Mucosa of stomach (tissue), 1 donor: ENCODE data around the gene CNTNAP2.

Experiments
- H3K27me3 ChIP-seq: one replicate; pipeline ENCODE4 v1.7.0; 2013; ENCODE audit warnings: mild to moderate bottlenecking, low read length; ENCODE audit not compliant: control insufficient read depth, insufficient read depth
- H3K36me3 ChIP-seq: one replicate; pipeline ENCODE4 v1.7.0; 2013; ENCODE audit warnings: low read length; ENCODE audit not compliant: control insufficient read depth, insufficient read depth
- H3K4me1 ChIP-seq: one replicate; pipeline ENCODE4 v1.7.0; 2013; ENCODE audit warnings: mild to moderate bottlenecking, low read length; ENCODE audit not compliant: control insufficient read depth, insufficient read depth
- H3K4me3 ChIP-seq: one replicate; pipeline ENCODE4 v1.7.0; 2013; ENCODE audit warnings: low read length
- H3K9ac ChIP-seq: one replicate; pipeline ENCODE4 v1.7.0; 2013; ENCODE audit warnings: mild to moderate bottlenecking, low read length, moderate library complexity
- H3K9me3 ChIP-seq: one replicate; pipeline ENCODE4 v1.7.0; 2013; ENCODE audit warnings: mild to moderate bottlenecking, low read length, moderate library complexity; ENCODE audit not compliant: control insufficient read depth
- donor health status: Pancreatic carcinoma.

Gene CNTNAP2

DNA sequence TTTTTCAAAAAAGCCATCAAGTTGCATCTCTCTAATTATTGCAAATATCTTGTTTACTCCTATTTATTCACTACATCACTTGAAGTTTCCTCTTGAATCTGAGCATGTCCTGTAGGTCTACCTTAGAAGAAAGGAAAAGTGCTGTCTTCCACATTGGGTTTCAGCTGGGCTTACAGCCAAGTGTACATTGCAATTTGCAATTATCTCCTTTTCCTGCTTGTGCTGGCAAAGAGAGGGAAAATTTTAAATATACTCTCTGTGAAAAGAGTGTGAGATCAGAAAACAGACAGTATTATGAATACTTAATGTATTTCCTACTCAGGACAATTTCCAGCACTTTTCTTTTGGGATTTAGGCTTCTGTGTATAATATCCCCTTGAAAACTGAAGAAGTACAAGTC lies 839.7 kb downstream of the CNTNAP2 start:
- Histone ChIP-seq H3K36me3 (no peaks in the 10 kb centered on the region), H3K4me1 (no peaks in the 10 kb centered on the region), H3K27me3 (no peaks in the 10 kb centered on the region), H3K9me3 (no peaks in the 10 kb centered on the region), H3K4me3 (no peak overlapping the region), H3K9ac (no peak overlapping the region)

DNA sequence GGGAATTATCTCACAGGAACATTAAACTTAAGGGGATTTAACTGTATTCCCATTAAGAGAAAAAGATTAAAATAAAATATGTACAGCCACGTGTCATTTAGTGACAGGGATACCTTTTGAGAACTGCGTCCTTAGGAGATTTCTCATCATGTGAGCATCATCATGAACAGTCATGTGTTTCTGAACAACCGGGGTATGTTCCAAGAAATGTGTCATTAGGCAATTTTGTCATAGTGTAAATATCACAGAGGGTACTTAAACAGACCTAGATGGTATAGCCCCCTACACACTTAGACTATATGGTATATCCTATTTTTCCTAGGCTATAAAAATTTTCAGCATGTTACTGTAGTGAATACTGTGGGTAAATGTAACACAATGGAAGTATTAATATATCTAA lies 840.3 kb downstream of the CNTNAP2 start:
- Histone ChIP-seq H3K9me3 (no peaks in the 10 kb centered on the region), H3K9ac (no peak overlapping the region), H3K4me1 (no peaks in the 10 kb centered on the region), H3K36me3 (no peaks in the 10 kb centered on the region), H3K27me3 (no peaks in the 10 kb centered on the region), H3K4me3 (no peak overlapping the region)

DNA sequence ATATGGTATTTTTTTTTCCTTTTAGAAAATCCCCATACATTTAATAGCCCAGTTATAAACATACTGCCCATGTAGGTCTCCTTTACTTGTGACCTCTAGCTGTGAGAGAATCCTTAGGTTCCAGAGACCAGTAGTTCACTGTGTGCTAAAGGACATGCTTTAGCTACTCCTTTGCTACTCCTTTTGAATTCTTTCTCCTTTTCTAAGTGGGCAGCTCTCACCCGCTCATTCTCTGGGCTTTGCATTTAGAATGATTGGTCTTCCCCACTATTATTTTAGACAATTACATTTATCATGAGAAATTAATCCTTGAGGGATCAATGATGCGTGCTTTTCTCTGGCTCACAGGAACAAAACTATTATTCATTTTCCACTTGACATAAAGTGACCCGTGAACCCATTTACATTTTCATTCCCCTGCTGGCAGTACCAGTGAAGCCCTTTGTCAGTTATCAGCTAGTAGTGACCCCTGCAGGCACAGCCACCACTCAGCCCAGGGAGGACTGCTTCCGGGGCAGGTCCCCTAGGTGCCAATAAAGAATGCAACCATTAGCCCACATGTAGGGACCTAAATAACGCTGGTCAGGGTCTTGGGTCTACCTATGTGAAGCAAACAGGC lies 844.3 kb downstream of the CNTNAP2 start:
- no peaks in the 10 kb centered on the region for H3K9me3 ChIP-seq
- H3K9ac ChIP-seq, result no peak overlapping the region
- no peaks in the 10 kb centered on the region for H3K4me1 ChIP-seq
- H3K4me3 ChIP-seq, result no peak overlapping the region
- no peaks in the 10 kb centered on the region for H3K36me3 ChIP-seq
- H3K27me3 ChIP-seq, result no peaks in the 10 kb centered on the region

DNA sequence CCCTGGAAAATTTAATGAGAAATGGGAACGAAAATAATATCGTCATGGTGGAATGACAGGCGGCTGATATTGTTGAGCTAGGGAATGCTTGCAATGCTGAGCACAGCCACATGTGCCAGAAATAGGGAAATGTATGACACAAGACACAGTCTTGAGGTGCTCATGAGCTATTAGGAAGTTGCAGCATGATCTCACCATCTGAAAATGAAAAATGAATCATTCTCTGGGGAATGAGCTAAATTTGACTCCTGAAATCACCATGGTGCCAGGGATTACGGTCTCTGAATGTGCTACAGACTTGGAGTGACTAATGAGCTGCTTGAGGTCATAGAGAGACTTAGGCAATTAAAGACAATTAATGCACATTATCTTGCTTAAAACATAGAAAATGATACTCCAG lies 845.0 kb downstream of the CNTNAP2 start:
- Histone ChIP-seq H3K9ac (no peak overlapping the region), H3K4me1 (no peaks in the 10 kb centered on the region), H3K9me3 (no peaks in the 10 kb centered on the region), H3K36me3 (no peaks in the 10 kb centered on the region), H3K27me3 (no peaks in the 10 kb centered on the region), H3K4me3 (no peak overlapping the region)

DNA sequence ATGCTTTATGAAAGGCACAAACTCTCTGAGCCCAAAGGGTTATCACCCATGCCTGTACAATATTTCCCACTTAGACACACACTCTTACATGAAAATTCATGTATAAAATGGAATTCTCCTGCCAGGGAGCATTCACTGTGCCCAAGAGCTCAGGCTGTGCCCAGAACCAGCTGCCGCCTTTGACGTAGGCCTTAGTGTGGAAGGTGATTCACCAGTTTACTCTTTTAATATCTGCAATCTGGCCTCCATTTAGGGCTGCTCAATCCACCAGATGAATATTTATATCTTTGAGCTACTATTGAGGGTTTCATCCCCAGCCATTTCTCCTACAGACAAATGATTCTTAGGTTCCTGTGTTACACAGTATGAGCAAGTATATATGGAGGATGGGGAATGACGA lies 849.7 kb downstream of the CNTNAP2 start:
- Histone ChIP-seq H3K27me3 (no peaks in the 10 kb centered on the region), H3K9me3 (no peaks in the 10 kb centered on the region), H3K36me3 (no peaks in the 10 kb centered on the region), H3K4me1 (no peaks in the 10 kb centered on the region), H3K4me3 (no peak overlapping the region), H3K9ac (no peak overlapping the region)

DNA sequence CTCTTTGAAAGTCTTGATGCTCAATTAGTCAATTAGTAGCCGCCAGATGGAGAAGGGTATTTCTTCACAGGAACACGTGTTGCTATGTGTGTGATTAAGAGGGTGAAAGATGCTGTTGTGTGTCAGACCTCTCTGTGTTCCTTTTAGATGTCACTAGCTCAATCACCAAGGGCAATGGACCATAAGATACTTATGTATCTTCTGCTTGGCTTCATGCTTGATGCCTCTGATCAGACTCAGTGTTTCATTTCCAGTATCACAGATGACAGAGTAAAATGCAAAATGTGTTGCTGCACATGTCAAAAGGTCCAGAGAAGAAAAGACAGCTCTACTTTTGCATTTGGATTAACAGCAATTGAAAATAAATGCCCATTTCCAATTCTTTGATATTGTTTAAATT lies 865.9 kb downstream of the CNTNAP2 start:
- Histone ChIP-seq H3K4me1 (no peaks in the 10 kb centered on the region), H3K27me3 (no peaks in the 10 kb centered on the region), H3K9ac (no peak overlapping the region), H3K4me3 (no peak overlapping the region), H3K36me3 (no peaks in the 10 kb centered on the region), H3K9me3 (no peaks in the 10 kb centered on the region)

DNA sequence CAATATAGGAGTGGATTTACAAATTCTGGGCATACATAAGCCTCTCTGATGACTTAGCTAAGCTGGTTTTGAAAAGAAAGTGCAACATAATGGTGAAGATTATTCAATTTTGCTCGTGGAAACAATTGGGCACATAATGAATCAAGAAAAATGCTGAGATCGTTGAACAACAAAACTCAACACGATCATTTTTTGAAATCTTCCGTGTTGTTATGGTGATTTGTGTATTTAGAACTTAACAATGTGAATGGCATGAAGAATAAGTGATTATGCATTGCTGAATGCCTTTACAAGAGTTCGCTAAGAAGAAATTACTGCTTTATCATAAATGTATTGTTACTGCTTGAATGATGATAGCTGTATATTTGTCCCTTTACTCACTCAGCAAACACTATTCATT lies 875.0 kb downstream of the CNTNAP2 start:
- Histone ChIP-seq H3K27me3 (no peaks in the 10 kb centered on the region), H3K4me1 (no peaks in the 10 kb centered on the region), H3K36me3 (no peaks in the 10 kb centered on the region), H3K4me3 (no peak overlapping the region), H3K9me3 (no peaks in the 10 kb centered on the region), H3K9ac (no peak overlapping the region)

DNA sequence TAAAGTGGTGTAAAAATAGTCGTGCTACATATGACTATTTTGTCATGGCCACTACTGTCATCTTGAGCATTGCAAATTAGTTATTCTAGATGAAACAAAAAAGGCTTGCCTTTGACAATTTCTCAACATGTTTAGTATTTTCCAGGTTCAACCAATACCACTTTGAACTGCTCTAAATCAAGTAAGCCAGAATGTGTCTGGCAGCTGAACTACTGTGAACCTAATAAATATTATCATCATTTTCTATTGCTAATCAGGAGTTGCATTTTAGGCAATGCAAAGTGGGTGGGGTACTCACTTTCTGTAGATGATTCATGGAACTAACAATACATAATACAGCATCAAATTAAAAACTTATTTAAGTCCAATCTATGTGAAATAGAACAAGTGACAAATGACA lies 877.2 kb downstream of the CNTNAP2 start:
- Histone ChIP-seq H3K9me3 (no peaks in the 10 kb centered on the region), H3K27me3 (no peaks in the 10 kb centered on the region), H3K36me3 (no peaks in the 10 kb centered on the region), H3K4me3 (no peak overlapping the region), H3K9ac (no peak overlapping the region), H3K4me1 (no peaks in the 10 kb centered on the region)

DNA sequence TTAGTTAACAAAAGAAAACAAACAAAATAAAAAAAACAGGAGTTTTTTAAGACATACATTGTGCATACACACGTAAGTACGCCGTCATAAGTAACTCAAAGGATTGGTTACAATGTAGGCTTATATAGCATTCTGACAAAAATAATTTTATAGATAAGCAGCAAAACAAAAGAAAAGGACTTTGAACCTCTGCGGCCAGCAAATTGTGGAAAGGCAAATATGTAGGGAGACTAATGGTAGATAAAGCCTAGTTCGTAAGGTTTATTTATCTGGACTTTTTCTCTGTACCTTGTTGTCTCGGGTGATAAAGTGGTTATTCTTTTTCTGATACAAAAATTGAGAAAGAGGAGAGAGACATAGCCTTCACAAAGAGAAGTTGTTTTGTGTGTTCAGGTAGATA lies 891.9 kb downstream of the CNTNAP2 start:
- Histone ChIP-seq H3K27me3 (no peaks in the 10 kb centered on the region), H3K4me3 (no peak overlapping the region), H3K36me3 (no peaks in the 10 kb centered on the region)

DNA sequence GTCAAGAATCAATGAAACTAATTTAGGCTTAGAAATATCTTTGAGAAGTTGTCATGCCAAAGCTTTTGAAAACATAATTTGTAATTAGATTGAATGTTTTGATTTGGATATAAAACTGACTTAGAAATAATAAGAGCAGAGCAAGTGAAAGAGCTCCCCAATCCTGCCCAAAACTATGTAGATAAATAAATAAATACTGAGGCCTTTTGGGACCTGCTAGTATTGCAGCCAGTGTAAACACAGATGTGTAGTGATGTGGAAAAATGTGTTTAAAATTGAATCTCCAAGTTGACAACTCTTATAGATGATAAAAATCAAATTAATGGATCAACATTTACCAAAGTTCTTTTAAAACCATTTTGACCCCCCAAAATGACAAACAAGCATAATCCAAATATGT lies 896.1 kb downstream of the CNTNAP2 start:
- H3K36me3 ChIP-seq, result no peaks in the 10 kb centered on the region
- no peak overlapping the region for H3K4me3 ChIP-seq
- H3K4me1 ChIP-seq, result no peaks in the 10 kb centered on the region
- H3K27me3 ChIP-seq, result no peaks in the 10 kb centered on the region
- H3K9me3 ChIP-seq, result no peaks in the 10 kb centered on the region
- H3K9ac ChIP-seq, result no peak overlapping the region

More for the DNA sequence above, 891.9 kb downstream of the CNTNAP2 start:
- no peaks in the 10 kb centered on the region for H3K4me1 ChIP-seq
- no peak overlapping the region for H3K9ac ChIP-seq
- no peaks in the 10 kb centered on the region for H3K9me3 ChIP-seq

DNA sequence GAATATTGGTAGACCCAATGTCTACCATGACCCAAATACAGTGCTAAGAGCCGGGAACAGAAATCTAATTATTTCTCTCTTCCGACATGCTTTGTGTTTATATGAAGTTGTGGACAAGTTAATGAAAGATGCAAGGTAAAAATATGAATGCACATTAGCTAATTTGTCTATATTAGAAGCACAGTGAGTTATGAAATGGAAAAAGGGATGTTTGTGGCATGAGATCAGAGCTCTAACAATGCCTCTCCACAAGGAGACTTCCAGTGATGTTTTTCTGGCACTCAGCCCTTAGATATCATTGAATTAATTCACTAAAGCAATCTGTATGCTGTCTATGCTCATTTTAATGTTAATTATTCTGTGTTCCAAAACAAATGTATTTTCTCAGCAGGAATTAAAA lies 897.2 kb downstream of the CNTNAP2 start:
- Histone ChIP-seq H3K27me3 (no peaks in the 10 kb centered on the region), H3K36me3 (no peaks in the 10 kb centered on the region), H3K9ac (no peak overlapping the region), H3K4me3 (no peak overlapping the region), H3K4me1 (no peaks in the 10 kb centered on the region), H3K9me3 (no peaks in the 10 kb centered on the region)

DNA sequence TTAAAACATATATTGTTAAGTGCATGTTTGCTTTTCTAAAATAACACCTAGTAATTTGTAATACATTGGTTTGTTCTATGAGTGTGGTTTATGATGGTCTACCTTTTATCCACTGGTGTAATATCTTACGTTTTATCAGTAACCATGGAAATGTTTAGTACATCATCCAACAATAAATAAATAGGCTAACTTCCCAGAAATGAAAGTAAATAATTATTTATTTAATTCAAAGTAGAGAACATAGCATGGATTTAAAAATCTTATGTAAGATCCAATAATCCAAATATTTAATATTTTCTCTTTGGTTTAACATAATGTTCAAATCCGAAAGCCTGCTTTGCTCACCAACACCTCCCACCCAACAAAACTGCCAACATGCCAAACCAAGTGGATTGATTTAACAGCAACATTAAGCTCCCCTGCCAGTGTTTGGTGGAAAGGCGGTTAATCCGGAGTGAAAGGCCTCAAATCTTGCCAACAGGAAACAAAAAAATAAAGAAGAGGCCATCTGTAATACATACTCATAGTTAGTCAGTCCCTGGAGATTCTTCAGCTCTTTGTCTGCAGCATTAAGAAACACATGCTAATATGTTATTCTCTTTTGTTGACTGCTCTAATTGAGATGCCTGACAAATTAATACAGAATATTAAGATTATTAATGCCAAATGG lies 897.8 kb downstream of the CNTNAP2 start:
- Histone ChIP-seq H3K9ac (no peak overlapping the region), H3K9me3 (no peaks in the 10 kb centered on the region), H3K4me3 (no peak overlapping the region), H3K27me3 (no peaks in the 10 kb centered on the region), H3K36me3 (no peaks in the 10 kb centered on the region), H3K4me1 (no peaks in the 10 kb centered on the region)

DNA sequence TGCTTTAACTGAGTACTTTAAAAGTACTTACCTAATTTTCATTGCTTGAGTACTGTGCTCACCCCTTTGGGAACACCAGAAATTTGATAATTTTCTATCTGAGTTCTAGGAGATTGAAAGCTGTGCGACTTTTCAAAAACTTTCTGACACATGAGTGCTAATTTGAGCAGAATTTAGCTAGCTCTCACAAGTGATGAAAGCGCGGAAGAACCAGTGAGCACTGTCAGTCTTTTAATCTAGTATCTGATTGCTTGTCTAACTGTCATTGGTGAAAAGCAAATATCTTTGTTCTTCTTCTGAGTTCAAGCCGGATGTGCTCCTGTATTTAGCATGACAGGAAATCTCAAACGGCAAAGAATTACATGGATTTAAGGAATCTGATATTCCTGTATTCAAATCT lies 899.4 kb downstream of the CNTNAP2 start:
- Histone ChIP-seq H3K36me3 (no peaks in the 10 kb centered on the region), H3K9ac (no peak overlapping the region), H3K27me3 (no peaks in the 10 kb centered on the region), H3K9me3 (no peaks in the 10 kb centered on the region), H3K4me1 (no peaks in the 10 kb centered on the region), H3K4me3 (no peak overlapping the region)
